Karpas-422 (cell line): ENCODE results near the gene DCLRE1B. TPM values are rescaled to one million over a fixed set of nuclear protein-coding genes. Genes with fewer than 3 reads are reported as not detected.

Experiments used
- DNase-seq: peaks from one replicate; pipeline ENCODE4 v3.0.0-alpha.2; 2015
- H2AFZ ChIP-seq: fragments of 200-600 bp; sonication (generic); 2 replicates; pipeline ENCODE4 v1.6.1; 2014; ENCODE audit warnings: antibody characterized with exemption, low read length, mixed read lengths
- H3K27ac ChIP-seq: fragments of 200-600 bp; sonication (generic); 2 replicates; pipeline ENCODE4 v1.5.1; 2014; ENCODE audit warnings: mild to moderate bottlenecking, low read length, moderate library complexity
- H3K27me3 ChIP-seq: fragments of 200-600 bp; sonication (generic); 2 replicates; pipeline ENCODE4 v1.6.1; 2014; ENCODE audit warnings: low read length, mixed read lengths
- H3K36me3 ChIP-seq: fragments of 200-600 bp; sonication (generic); 2 replicates; pipeline ENCODE4 v1.6.1; 2014; ENCODE audit warnings: low read length, mixed read lengths; ENCODE audit not compliant: insufficient read depth
- H3K4me1 ChIP-seq: fragments of 200-600 bp; sonication (generic); 2 replicates; pipeline ENCODE4 v1.6.1; 2014; ENCODE audit warnings: mild to moderate bottlenecking, low read length, mixed read lengths
- H3K4me2 ChIP-seq: fragments of 200-600 bp; sonication (generic); 2 replicates; pipeline ENCODE4 v1.6.1; 2014; ENCODE audit warnings: low read length, low read depth, mild to moderate bottlenecking; ENCODE audit not compliant: poor library complexity, severe bottlenecking
- H3K4me3 ChIP-seq: fragments of 200-600 bp; sonication (generic); 2 replicates; pipeline ENCODE4 v1.5.1; 2014; ENCODE audit warnings: mild to moderate bottlenecking, antibody characterized with exemption, low read length, mixed read lengths
- H3K79me2 ChIP-seq: fragments of 200-600 bp; sonication (generic); 2 replicates; pipeline ENCODE4 v1.6.1; 2014; ENCODE audit warnings: mild to moderate bottlenecking, low read length, mixed read lengths
- H3K9ac ChIP-seq: fragments of 200-600 bp; sonication (generic); 2 replicates; pipeline ENCODE4 v1.6.0; 2014; ENCODE audit warnings: low read length
- H3K9me2 ChIP-seq: fragments of 200-600 bp; sonication (generic), shearing (Covaris generic); replicated peaks from 2 replicates; pipeline ENCODE4 v1.6.0; 2014; ENCODE audit warnings: mild to moderate bottlenecking, low read length, moderate library complexity; ENCODE audit not compliant: insufficient read depth
- H3K9me3 ChIP-seq: fragments of 300-700, 200-600 bp; sonication (generic); 2 replicates; pipeline ENCODE4 v1.6.1; 2014; ENCODE audit warnings: low read length, mixed read lengths
- H4K20me1 ChIP-seq: fragments of 200-600 bp; sonication (generic); 2 replicates; pipeline ENCODE4 v1.6.1; 2014; ENCODE audit warnings: mild to moderate bottlenecking, antibody characterized with exemption, low read length, low read depth; ENCODE audit not compliant: insufficient read depth
- total RNA-seq: library from RNA; depleted of rRNA; stranded (reverse); fragments of >200 nt; shearing (Covaris generic); gene quantifications from 2 replicates; pipeline ENCODE4 v1.2.3, GENCODE V29; 2014; ENCODE audit warnings: low replicate concordance

DCLRE1B gene
- total RNA-seq, 1 experiment from 2014 or later = 11.3 TPM

DNA sequence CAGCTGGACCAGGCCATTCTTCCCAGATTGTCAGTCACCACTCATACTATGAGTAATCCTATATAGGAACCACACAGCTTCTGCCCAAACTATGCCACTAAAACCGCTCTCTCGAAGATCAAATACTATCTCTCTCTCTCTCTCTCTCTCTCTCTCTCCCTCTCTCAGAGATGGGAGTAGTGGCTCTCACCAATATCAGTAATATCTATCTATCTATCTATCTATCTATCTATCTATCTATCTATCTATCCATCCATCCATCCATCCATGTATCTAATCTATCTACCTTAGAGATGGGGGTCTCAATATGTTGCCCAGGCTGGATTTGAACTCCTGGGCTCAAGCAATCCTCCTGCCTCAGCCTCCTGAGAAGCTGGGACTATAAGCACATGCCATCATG, 19.3 kb downstream of the DCLRE1B start:
- no peak overlapping the region for H3K27ac ChIP-seq
- H3K9me3 ChIP-seq = no peaks in the 10 kb centered on the region
- no peaks in the 10 kb centered on the region for H3K36me3 ChIP-seq
- H3K4me3 ChIP-seq = no peak overlapping the region
- no peak overlapping the region for H3K4me2 ChIP-seq
- DNase-seq = no peak
- peaks cover 13% of the 10 kb centered on the region for H3K4me1 ChIP-seq
- H2AFZ ChIP-seq = no peak overlapping the region
- no peaks in the 10 kb centered on the region for H3K9me2 ChIP-seq
- H3K79me2 ChIP-seq = no peaks in the 10 kb centered on the region
- H3K27me3 ChIP-seq = no peaks in the 10 kb centered on the region
- H3K9ac ChIP-seq = no peak overlapping the region
- H4K20me1 ChIP-seq = no peaks in the 10 kb centered on the region

DNA sequence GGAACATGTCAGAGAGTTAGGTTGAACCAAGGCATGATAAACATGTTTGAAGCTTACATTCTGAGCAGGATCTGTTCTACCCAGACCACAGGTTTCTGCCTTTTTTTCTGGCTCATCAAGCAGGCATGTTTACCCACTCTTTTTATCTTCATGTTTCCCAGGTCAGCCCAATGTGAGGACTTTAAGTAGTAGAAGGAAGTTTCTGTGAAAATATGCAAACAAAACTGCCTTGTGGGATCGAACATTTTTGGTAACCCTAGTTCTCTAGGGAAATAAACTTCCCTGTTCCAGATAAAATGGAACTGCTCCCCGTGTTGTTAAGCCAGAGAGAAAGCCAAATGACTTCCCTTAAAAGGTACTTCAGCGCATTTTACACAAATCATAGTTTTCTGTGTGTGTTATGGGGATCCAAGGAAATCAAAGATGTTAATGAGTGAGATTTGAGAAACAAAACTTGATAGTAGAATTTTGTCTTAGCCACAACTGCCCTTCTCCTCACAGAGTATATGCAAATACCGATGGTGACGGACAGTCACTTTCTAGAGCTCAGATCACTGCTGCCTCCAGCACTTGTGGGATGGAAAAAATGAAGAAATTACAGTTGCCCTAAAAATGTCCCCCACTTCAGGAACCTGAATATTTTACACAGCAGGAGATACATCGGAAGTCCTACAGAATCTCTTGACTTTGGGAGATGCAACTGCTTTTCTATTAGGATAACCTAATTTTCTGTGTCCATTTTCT, 23.2 kb downstream of the DCLRE1B start:
- Histone ChIP-seq H3K36me3 (no peaks in the 10 kb centered on the region), H3K4me2 (peak overlapping the region; percentile 92), H2AFZ (peak overlapping the region; percentile 73; the same call in 1 of the 2 replicates), H3K27me3 (no peaks in the 10 kb centered on the region), H3K79me2 (peaks cover 37% of the 10 kb centered on the region), H4K20me1 (peaks cover 5% of the 10 kb centered on the region; the same call in 1 of the 2 replicates), H3K9me3 (no peaks in the 10 kb centered on the region), H3K4me3 (peak overlapping the region; percentile 91), H3K9me2 (no peaks in the 10 kb centered on the region), H3K9ac (peak overlapping the region; percentile 76), H3K4me1 (peaks cover 36% of the 10 kb centered on the region), H3K27ac (peak overlapping the region; percentile 75)
- DNase-seq = peak; percentile 79

GRCh38 chr1:113928941-113929749, 24.0 kb downstream of the DCLRE1B start, which contains the start of gene HIPK1:
HIPK1 (plus strand) TSS chr1:113929324.
- Histone ChIP-seq H3K4me1 (peaks cover 36% of the 10 kb centered on the region), H3K79me2 (peaks cover 44% of the 10 kb centered on the region)
- peak; percentile 96 for DNase-seq

DNA sequence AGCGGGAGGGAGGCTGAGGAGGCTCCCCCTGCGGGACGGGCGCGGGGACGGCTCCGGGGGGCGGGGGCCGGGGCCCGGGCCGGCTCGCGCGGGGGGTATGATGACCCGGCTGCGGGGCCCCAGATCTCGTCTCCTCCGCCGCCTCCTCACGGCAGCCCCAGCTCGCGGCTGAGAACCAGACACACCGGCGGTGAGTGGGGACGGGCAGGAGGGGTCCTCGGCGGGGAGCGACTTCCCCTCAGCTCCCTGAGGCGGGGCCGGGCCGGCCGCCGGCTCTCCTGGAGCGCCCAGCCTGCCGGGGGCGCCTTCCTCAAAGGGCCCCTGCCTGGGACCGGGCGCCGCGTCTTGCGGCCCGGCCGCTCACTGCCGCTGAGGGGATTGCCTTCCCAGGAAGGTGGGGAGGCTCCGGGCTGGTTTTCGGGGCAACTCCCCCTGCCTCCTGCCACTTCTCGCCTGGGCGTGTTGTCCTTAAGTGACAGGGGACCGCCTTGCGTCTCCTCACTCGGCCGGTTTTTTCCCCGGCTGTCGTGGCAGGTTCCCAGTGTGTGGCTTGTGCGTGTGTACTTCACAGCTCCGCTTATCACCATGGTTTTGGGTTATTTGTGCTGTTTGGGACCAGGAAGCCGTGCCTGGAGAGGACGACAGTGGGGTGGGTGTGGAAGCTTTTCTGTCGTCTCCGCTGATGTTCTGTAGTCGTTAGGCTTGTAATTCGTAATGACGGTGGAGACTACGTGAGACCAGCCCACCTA, 24.8 kb downstream of the DCLRE1B start:
- Histone ChIP-seq H3K27ac (peak overlapping the region; percentile 75), H3K9me2 (no peaks in the 10 kb centered on the region), H3K4me1 (peaks cover 36% of the 10 kb centered on the region), H3K9me3 (no peaks in the 10 kb centered on the region), H3K27me3 (no peaks in the 10 kb centered on the region), H2AFZ (no peak overlapping the region), H3K79me2 (peaks cover 52% of the 10 kb centered on the region), H3K4me3 (peak overlapping the region; percentile 91), H3K36me3 (no peaks in the 10 kb centered on the region), H3K4me2 (peak overlapping the region; percentile 85), H3K9ac (peak overlapping the region; percentile 76), H4K20me1 (peaks cover 5% of the 10 kb centered on the region; the same call in 1 of the 2 replicates)
- DNase-seq = peak; percentile 77

More at GRCh38 chr1:113928941-113929749, 24.0 kb downstream of the DCLRE1B start, which contains the start of gene HIPK1:
- Histone ChIP-seq H2AFZ (peak within 1 kb of the TSS; percentile 73), H4K20me1 (peaks cover 5% of the 10 kb centered on the region; the same call in 1 of the 2 replicates), H3K4me2 (peak within 1 kb of the TSS; percentile 92), H3K9me2 (no peaks in the 10 kb centered on the region), H3K9ac (peak within 1 kb of the TSS; percentile 76), H3K36me3 (no peaks in the 10 kb centered on the region), H3K27me3 (no peaks in the 10 kb centered on the region), H3K9me3 (no peaks in the 10 kb centered on the region), H3K4me3 (peak within 1 kb of the TSS; percentile 91), H3K27ac (peak within 1 kb of the TSS; percentile 75)

- Histone ChIP-seq H3K27me3 (no peaks in the 10 kb centered on the region), H3K4me1 (peaks cover 39% of the 10 kb centered on the region), H3K4me2 (peak overlapping the region; percentile 85), H2AFZ (no peak overlapping the region), H3K36me3 (no peaks in the 10 kb centered on the region), H3K9me2 (no peaks in the 10 kb centered on the region), H3K9ac (peak overlapping the region; percentile 76), H3K9me3 (no peaks in the 10 kb centered on the region), H3K79me2 (peaks cover 59% of the 10 kb centered on the region), H3K4me3 (peak overlapping the region; percentile 91), H4K20me1 (peaks cover 9% of the 10 kb centered on the region; the same call in 1 of the 2 replicates), H3K27ac (peak overlapping the region; percentile 75)
- DNase-seq = peak; percentile 81
These were observed 25.5 kb downstream of the DCLRE1B start for GRCh38 chr1:113930499-113931161.

GRCh38 chr1:113931451-113931851, 26.3 kb downstream of the DCLRE1B start:
- no peaks in the 10 kb centered on the region for H3K36me3 ChIP-seq
- peak overlapping the region; percentile 76 for H3K9ac ChIP-seq
- H3K9me3 ChIP-seq = no peaks in the 10 kb centered on the region
- H3K27ac ChIP-seq = peak overlapping the region; percentile 75
- H3K79me2 ChIP-seq = peaks cover 67% of the 10 kb centered on the region
- peak overlapping the region; percentile 91 for H3K4me3 ChIP-seq
- peak; percentile 56 for DNase-seq
- H3K9me2 ChIP-seq = no peaks in the 10 kb centered on the region
- H2AFZ ChIP-seq = no peak overlapping the region
- peaks cover 9% of the 10 kb centered on the region; the same call in 1 of the 2 replicates for H4K20me1 ChIP-seq
- no peaks in the 10 kb centered on the region for H3K27me3 ChIP-seq
- peaks cover 46% of the 10 kb centered on the region for H3K4me1 ChIP-seq
- H3K4me2 ChIP-seq = peak overlapping the region; percentile 85

GRCh38 chr1:113934006-113934405, 28.9 kb downstream of the DCLRE1B start:
- no peak overlapping the region for H2AFZ ChIP-seq
- H3K79me2 ChIP-seq = peaks cover 93% of the 10 kb centered on the region
- H3K4me1 ChIP-seq = peaks cover 53% of the 10 kb centered on the region
- no peaks in the 10 kb centered on the region for H3K27me3 ChIP-seq
- H3K36me3 ChIP-seq = no peaks in the 10 kb centered on the region
- no peaks in the 10 kb centered on the region for H3K9me3 ChIP-seq
- no peak overlapping the region for H3K9ac ChIP-seq
- no peak overlapping the region for H3K4me2 ChIP-seq
- H3K9me2 ChIP-seq = no peaks in the 10 kb centered on the region
- H3K27ac ChIP-seq = no peak overlapping the region
- peaks cover 16% of the 10 kb centered on the region; the same call in 1 of the 2 replicates for H4K20me1 ChIP-seq
- no peak for DNase-seq
- no peak overlapping the region for H3K4me3 ChIP-seq
